Hepatic stellate cell (primary cell): ENCODE measurements around the gene GSG1L.
A peak's percentile ranks its signal among the peaks of the same experiment; 100 is the strongest.
"Not testable (repeated sequence)": the region's sequence is repeated elsewhere in the genome, so short reads cannot be mapped to it uniquely, and the experiment has no call there.

ENCODE experiments used
- DNase-seq: peaks from one replicate; pipeline ENCODE4 v3.0.0; 2011; ENCODE audit warnings: low spot score

Gene GSG1L

DNA sequence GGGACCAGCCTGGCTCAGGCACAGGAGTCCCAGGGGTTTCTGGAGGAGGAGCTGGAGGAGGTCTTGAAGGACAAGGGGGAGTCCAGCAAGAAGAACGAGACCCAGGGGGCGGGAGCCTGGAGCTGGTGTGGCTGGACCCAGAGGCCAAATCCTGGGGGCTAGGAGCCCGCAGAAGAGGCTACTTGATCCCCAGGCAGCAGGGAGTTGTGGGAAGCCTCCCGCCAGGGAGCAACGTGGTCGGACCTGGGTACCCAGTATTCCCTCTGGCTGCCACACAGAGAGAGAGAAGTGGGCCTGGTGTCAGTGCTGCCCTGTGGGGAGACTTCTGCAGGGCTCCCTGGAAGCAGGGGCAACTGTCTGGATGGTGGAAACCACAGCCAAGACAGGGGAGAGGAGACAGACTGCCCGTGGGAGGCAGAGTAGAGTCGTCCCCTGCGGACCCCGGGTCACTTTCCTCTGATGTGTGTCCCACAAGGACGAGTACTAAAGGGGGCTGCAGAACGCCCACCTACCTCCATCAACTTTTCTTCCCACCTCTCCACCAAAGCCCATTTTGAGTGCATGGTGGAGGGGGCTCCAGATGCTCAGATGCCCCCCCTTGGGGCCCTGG lies 160.4 kb downstream of the GSG1L start:
- no peak for DNase-seq

DNA sequence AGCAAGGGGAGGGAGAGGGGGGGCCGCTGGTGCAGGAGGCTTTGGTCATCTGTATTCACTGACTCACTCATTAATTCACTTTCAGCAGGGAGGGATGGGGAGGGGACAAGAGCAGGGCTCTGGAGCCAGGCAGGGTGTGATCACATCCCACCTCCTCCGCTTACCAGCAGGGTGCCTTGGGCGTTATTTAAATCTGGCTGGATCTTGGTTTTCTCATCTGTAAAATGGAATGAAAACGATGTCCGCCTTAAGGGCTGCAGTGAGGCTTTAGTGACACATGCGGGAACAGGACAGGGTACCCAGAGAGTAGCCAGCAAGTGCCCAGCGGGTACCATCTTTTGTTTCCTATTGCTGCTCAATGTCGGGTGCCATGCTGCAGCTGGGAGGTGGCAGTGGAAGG lies 161.0 kb downstream of the GSG1L start:
- DNase-seq, result no peak

DNA sequence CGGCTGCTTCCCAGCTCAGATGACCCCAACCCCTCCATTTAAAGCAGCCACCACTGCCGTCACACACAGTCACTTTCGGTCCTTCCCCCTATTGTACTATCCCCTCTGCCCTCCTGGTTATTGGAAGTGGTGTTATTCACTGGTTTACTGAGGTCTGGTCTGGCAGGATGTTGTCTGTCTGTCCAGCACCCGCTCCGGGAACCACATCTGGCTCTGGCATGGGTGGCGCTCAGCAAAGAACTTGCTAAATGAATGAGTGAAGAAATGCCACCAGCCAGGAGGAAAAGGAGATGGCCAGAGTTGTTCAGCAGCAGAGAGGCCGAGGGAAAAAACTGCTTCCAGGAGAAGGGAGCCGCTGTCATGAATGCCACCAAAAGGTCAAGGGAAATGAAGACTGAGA lies 161.6 kb downstream of the GSG1L start:
- no peak for DNase-seq

- DNase-seq, result no peak
These were observed 163.8 kb downstream of the GSG1L start for GRCh38 chr16:27899736-27900135.

DNA sequence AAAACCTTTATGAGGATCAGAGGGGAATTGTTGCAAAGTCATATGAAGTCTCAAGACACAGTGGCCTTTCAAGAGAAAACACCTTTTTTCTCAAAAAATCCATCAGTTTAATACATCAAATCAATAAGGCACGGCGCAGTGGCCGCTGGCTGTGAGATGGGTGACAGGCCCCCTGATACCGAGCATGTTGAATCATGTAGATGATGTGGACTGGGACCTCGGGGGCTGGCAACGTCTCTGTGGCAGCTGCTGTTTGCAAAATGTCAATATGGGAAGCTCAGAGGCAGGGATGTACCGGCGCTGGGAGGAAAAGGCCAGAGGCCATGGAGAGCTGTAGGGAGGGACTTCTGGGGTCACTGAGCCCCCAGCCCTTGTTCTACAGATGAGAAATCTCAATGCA lies 169.1 kb downstream of the GSG1L start:
- DNase-seq, result no peak

DNA sequence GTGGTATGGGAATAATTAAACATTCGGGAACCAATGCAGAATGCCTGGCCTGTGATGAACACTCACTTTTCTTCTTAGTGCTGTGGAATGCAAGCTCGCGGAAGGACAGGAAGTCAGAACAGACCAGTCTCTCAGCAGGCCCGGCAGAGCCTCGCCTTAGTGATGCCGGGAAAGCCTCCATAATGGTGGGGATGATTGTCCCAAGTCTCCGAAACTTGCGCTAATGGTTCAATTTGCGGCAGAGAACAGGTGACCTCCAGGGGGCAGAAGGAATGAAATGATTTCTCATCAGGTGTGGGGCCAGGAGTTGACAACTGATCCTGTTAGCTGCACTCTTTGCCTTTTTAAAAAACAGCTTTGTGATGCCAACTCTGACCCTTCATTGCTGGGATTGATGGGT lies 170.6 kb downstream of the GSG1L start:
- no peak for DNase-seq

DNA sequence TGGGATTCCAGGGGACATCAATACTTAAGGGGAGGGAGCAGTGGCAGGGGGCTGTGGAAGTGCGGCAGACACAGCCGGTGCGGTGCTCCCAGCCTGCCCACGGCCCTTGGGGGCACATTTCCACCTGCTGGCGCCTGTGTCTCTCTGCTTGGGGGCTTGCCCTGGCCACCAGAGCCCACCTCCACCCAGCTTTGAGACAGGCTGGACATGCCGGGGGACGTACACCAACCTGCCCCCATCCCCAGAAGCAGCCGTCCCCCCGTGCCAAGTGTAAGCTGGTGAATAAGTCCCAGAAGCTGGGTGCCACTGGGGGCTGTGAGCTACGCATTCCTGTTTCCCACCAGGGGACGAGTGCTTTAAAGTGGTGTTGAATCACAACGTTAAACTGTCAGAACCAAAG lies 172.6 kb downstream of the GSG1L start:
- DNase-seq, result no peak

GRCh38 chr16:27890006-27890405 lies 173.5 kb downstream of the GSG1L start:
- DNase-seq, result no peak

DNA sequence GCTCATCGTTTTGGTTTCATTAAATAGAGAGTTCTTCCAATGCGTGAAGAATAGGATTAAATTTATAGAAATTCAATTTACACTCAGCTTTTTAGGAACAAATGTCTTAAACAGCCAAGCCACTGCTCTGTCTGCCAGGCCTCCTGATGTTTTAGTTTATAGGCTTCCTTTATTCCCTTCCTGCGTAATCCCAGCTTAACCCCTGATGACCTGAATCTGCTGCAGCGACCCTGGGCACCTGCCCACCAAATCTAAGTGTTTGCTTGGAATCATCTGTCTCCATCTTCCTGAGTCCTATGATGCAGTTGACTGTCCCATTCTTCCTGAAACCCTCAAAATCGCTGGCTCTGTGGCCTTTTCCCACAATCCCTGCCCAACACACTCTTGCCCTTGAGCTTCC lies 179.9 kb downstream of the GSG1L start:
- DNase-seq, result no peak

DNA sequence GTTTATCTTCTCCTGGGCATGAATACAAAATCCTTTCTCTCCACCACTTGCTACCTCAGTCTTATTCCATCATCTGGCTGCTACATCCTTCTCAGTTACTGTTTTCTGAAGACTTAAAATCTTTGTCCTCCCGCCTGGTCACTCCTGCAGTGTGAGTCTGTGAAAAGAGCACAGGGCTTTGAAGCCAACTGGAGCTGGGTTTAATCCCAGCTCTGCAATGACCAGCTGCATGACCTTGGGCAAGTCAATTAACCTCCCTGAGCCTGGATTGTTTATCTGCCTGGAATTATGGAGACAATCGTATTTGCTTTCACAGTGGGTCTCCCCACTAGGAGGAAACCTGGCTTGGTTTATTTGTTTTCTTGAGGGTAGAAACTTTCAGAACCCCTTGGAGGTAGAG lies 183.2 kb downstream of the GSG1L start:
- no peak for DNase-seq

GRCh38 chr16:27879601-27880247 lies 183.8 kb downstream of the GSG1L start:
- no peak for DNase-seq

DNA sequence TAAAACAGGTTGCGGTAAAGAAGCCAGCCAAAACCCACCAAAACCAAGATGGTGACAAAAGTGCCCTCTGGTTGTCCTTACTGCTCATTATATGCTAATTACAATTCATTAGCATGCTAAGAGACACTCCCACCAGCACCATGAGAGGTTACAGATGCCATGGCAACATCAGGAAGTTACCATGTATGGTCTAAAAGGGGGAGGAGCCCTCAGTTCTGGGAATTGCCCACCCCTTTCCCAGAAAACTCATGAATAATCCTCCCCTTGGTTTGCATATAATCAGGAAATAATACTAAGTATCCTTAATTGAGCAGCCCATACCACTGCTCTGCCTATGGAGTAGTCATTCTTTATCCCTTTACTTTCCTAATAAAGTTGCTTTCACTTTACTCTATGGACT lies 190.9 kb downstream of the GSG1L start:
- not testable (repeated sequence) for DNase-seq

- no peak for DNase-seq
These were observed 193.3 kb downstream of the GSG1L start for GRCh38 chr16:27870116-27870798.

- no peak for DNase-seq
These were observed 194.1 kb downstream of the GSG1L start for GRCh38 chr16:27869411-27869810.

GRCh38 chr16:27868180-27868579 lies 195.3 kb downstream of the GSG1L start:
- no peak for DNase-seq

DNA sequence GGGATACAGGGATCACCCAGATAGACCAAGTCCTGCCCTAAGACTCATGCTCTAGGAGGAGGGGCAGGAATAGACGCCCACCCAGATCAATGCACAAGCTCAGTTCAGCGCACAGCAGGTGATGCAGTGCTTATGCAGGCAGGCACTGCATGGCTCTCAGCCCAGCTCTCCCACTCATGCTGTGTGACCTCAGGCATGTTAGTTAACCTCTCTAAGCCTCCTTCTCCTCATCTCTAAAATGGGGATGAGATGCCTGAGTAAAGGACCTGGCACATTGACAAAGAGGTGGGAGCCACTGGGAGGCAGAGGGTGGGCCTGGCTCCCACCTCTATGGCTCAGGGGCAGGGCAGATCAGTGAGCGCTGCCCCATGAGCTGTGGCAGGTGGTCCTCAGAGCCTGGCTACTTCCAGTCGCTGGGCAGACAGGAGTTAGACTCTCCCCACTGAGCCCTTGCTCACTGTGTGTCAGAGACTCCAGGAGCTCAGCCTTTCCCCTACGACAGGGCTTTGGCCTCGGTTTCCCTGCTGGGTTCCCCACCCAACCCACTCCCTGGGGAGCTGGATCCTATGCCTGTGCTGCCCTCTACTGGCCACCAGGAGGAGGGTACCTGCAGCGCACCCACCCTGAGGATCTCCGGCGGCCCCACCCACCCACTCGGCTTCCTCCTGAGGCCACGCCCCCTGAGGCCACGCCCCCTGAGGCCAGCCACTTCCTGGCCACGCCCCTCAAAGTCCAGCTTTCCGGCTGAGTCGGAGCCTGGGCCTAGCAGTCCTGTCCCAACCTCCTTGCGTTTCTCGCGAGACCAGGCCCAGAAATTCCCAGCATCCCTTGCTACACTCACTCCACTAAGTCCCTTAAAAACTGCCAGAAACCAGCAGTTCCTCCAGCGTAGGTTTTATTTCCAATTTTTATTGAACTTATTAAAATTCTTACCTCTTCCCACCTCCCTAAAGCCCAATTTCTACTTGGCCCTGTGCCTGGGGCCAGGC lies 196.1 kb downstream of the GSG1L start:
- DNase-seq, result peak; percentile 81

- DNase-seq, result no peak
These were observed 200.1 kb downstream of the GSG1L start for GRCh38 chr16:27863377-27863776.

DNA sequence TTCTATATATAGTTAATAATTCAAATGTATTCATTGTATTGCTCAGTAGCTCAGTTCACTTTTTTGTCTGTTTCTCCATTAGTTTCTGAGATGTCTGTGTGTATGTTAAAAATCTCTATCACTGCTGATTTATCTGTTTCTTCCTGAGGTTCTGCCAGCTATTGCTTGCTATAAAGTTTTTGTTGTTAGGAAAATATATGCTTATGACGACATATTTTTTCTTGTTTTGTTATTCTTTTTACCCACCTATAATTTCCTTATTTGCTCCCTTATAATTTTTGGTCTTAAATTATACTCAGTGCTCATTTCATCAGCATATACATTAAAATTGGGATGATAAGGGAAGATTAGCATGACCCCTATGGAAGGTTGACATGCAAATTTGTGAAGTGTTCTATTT lies 200.6 kb downstream of the GSG1L start:
- no peak for DNase-seq

DNA sequence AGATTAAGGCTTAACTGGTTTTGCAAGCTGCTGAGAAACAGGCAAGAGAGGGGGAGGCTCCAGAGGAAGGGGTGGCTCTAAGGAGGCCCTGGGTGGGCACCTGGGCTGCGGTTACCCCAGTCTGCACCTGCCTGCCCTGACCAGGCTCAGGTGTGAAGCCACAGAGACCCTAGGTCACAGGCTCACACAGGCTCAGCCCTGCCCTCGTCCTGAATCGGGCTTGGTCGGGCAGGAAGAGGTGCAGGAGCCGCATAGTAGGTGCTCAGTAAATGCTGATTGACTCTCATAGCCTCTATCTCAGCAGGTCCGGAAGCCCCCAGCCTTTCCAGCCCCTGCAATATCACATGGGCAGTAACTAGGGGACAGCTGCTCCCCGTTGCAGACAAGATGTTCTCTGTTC lies 203.4 kb downstream of the GSG1L start:
- no peak for DNase-seq

- DNase-seq, result no peak
These were observed 204.5 kb downstream of the GSG1L start for GRCh38 chr16:27859020-27859419.

- DNase-seq, result no peak
These were observed 209.9 kb downstream of the GSG1L start for GRCh38 chr16:27853651-27854050.

- no peak for DNase-seq
These were observed 210.4 kb downstream of the GSG1L start for GRCh38 chr16:27853101-27853500.
